Measurements from ENCODE around the gene CCDC197. TPM values are rescaled to one million over a fixed set of nuclear protein-coding genes. Genes with fewer than 3 reads are reported as not detected.
A peak's percentile ranks its signal among the peaks of the same experiment; 100 is the strongest.

Gene CCDC197
- total RNA-seq, 3 donors from 2014 or later: not detected

DNA sequence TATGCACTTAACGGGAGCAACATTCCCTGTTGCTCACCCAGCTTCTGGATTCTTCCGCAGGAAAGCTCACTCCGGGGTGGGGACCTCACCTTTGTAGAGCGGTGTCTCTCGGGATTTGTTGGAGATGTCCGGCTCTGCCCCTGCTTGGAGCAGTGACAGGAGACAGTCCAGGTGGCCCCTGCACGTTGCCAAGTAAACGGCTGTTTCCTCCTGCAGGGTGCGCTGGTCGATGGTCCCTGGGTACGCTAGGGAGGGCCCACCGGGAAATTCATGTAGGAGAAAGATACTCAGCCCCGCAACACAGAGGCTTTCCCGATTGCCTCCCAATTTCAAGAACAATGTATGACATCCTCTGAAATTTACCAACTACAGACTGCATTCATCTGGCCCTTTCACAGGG, 43.8 kb upstream of the CCDC197 start:
- no peak for DNase-seq
- intact Hi-C loops (cut with DNase I, micrococcal nuclease): no loop called here
- H3K9me3 ChIP-seq: no peaks in the 10 kb centered on the region
- H3K36me3 ChIP-seq (ENCODE audit: low read depth): no peaks in the 10 kb centered on the region
- H3K4me1 ChIP-seq (ENCODE audit: low read depth): peaks cover 9% of the 10 kb centered on the region
- TF ChIP-seq, protein P1, sequence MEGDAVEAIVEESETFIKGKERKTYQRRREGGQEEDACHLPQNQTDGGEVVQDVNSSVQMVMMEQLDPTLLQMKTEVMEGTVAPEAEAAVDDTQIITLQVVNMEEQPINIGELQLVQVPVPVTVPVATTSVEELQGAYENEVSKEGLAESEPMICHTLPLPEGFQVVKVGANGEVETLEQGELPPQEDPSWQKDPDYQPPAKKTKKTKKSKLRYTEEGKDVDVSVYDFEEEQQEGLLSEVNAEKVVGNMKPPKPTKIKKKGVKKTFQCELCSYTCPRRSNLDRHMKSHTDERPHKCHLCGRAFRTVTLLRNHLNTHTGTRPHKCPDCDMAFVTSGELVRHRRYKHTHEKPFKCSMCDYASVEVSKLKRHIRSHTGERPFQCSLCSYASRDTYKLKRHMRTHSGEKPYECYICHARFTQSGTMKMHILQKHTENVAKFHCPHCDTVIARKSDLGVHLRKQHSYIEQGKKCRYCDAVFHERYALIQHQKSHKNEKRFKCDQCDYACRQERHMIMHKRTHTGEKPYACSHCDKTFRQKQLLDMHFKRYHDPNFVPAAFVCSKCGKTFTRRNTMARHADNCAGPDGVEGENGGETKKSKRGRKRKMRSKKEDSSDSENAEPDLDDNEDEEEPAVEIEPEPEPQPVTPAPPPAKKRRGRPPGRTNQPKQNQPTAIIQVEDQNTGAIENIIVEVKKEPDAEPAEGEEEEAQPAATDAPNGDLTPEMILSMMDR (IDR thresholded peaks at IDR 0.05): no peak
- H3K4me3 ChIP-seq: no peak overlapping the region
- no peak for ATAC-seq

DNA sequence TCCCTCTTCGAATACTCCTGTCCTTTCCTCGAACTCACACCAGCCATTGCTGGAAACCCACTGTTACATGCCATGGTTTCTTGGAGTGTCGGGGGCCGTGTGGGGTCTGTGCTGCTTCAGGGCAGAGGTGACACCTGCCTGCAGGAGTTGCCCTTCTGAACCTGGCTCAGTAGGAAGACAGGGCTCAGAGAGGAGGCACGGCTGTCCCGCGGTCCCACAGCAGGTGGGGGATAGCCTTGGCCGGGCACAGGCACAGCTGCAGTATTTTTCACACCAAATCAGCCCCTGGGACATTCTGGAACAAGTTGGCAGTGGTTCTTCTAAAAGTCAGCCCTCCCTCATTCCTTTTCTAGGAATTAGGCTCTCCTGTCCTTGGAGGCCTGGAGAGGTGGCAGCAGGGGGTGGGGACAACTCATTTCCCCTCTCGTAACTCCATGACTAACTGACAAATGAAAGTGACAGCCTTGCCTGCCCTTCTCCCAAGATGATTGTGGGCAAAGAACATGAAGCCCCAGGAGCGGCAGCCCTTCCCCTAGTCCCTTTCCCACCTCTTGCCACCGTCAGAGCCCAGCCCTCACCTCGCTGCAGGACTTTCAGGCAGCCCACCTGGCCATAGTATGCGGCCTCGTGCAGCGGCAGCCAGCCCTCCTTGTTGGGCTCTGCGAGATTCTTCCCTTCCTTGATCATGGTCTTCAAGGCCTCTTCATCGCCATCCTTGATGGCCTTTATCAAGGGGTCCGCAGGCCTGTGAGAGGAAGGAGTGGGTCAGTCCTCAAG, 43.2 kb upstream of the CCDC197 start:
- intact Hi-C loops (cut with DNase I, micrococcal nuclease): no loop called here
- no peak overlapping the region for H3K4me3 ChIP-seq

DNA sequence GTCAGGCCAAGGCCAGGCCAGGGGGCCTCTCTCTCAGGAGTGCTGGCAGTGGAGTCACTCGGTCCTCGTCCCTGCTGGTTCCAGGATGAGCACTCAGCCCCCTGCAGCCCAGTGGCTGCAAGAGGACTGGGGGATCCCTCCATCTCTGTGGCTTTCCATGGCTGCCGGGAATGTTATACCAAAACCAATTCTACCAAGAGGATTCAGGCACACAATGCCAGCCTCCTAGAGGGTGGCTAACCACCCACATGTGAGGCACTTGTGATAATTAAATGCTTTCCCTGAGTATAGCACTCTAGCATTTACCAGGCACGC, 42.6 kb upstream of the CCDC197 start:
- DNase-seq: peak in 1 of 3 donors; percentile 17
- Histone ChIP-seq H3K36me3 (ENCODE audit: low read depth) (no peaks in the 10 kb centered on the region), H3K9me3 (no peaks in the 10 kb centered on the region), H3K4me3 (no peak overlapping the region), H3K4me1 (ENCODE audit: low read depth) (peaks cover 14% of the 10 kb centered on the region)
- TF ChIP-seq, protein P1 (IDR thresholded peaks at IDR 0.05): no peak
- ATAC-seq: no peak
- intact Hi-C loops (cut with DNase I, micrococcal nuclease): no loop called here

More for the DNA sequence above, 43.2 kb upstream of the CCDC197 start:
- DNase-seq: no peak
- ATAC-seq: no peak
- H3K36me3 ChIP-seq (ENCODE audit: low read depth): no peaks in the 10 kb centered on the region
- TF ChIP-seq, protein P1 (IDR thresholded peaks at IDR 0.05): no peak
- no peaks in the 10 kb centered on the region for H3K9me3 ChIP-seq
- peaks cover 14% of the 10 kb centered on the region for H3K4me1 ChIP-seq (ENCODE audit: low read depth)

DNA sequence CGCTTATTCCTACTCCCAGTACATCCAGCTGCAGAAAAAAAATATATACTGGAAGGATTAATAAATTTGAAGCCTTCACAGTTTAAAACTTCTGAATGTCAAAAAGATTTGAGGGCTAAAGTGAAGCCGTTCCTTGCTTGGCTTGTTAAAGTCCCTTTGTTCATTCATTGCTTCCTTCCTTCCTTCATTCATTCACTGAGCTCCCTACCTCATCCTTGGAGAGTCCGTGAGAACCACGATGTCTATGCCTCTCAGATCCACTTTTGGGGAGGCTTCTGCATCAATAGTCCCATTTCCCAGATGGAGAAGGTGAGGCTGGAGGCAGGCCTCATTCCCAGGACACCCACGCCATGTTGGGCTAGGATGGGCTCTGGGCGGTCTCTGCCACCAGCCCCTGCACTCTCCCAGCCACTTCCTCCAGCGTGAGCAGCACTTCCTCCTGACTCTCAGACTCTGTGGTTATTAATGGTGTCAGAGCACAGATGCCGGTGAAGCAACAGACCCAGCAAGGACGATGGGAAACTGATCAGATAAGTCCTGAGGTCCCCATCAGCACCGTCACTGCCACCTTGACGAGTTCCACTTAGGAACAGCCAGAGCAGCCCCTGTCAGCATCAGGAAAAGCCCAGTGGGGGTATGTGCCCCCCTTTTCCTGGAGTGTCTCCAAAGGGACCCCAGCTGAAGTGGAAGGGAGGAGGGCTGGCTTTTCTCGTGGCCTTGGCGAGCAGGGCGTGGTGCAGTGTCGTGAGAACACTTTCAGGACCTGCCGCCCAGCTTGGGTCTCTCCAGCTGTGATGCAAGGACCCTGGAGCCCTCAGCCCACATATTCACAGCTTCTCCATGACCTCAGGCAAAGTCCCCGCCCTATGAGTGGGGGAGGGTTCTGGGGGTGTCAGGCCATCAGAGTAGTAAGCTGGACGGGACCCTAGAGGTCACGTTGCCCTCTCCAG, 41.9 kb upstream of the CCDC197 start:
- Histone ChIP-seq H3K9me3 (no peaks in the 10 kb centered on the region), H3K4me1 (ENCODE audit: low read depth) (peaks cover 14% of the 10 kb centered on the region), H3K4me3 (no peak overlapping the region), H3K36me3 (ENCODE audit: low read depth) (no peaks in the 10 kb centered on the region)
- TF ChIP-seq, protein P1 (IDR thresholded peaks at IDR 0.05): no peak
- peak; percentile 44 to 72 (median 46) for DNase-seq
- peak; percentile 59 for ATAC-seq
- intact Hi-C loops (cut with DNase I, micrococcal nuclease): no loop called here

DNA sequence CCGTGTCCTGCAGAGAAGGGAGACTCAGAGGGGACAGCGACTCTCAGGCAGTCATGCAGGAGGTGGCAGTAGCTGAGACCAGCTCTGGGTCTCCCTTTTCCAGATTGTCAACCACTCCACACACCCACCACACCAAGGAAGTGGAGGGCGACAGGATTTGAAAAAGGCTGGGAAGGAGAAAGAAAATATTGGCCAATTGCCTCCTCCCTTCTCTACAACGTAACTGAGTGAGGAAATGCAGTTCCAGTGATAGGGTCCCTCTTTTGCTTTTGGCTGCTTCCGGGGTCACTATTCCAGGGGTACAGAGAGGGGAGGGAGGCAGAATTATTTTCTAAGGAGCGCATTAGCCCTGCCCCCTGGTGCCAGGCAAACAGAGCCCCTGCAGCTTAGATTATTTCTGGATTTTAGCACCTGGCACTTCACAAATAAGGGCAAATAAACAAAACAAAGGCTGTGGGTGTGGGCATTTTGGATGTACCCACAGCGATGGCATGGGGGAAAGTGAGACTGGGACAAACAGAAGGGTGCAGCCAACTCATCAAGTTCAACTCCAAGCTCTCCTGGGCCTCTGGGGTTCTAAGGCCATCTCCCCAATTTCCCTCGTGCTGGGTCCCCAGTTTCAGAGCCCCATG, 41.1 kb upstream of the CCDC197 start:
- ATAC-seq: no peak
- DNase-seq: no peak
- Histone ChIP-seq H3K4me1 (ENCODE audit: low read depth) (peaks cover 14% of the 10 kb centered on the region), H3K36me3 (ENCODE audit: low read depth) (no peaks in the 10 kb centered on the region), H3K4me3 (no peak overlapping the region), H3K9me3 (no peaks in the 10 kb centered on the region)
- intact Hi-C loops (cut with DNase I, micrococcal nuclease): no loop called here
- TF ChIP-seq, protein P1 (IDR thresholded peaks at IDR 0.05): no peak
